Neural progenitor cell (in vitro differentiated cells): Measurements from ENCODE around the gene PNMA6E. TPM values are rescaled to one million over a fixed set of nuclear protein-coding genes. Genes with fewer than 3 reads are reported as not detected.

Experiments
- DNase-seq: peaks from one replicate; pipeline ENCODE4 v3.0.0-alpha.2; 2016; ENCODE audit warnings: low spot score
- H2AFZ ChIP-seq: fragments of 200-600 bp; sonication (generic); replicated peaks from 2 replicates; pipeline ENCODE4 v1.6.1; 2016; ENCODE audit warnings: antibody characterized with exemption
- H3F3A ChIP-seq: fragments of 200-600 bp; sonication (generic); 2 replicates; pipeline ENCODE4 v1.6.1; 2016; ENCODE audit warnings: antibody characterized with exemption, low read depth
- H3K27ac ChIP-seq: fragments of 200-600 bp; sonication (generic); 2 replicates; pipeline ENCODE4 v1.5.1; 2016; ENCODE audit warnings: mild to moderate bottlenecking
- H3K27me3 ChIP-seq: fragments of 200-600 bp; sonication (generic); 2 replicates; pipeline ENCODE4 v1.6.1; 2016; ENCODE audit warnings: mild to moderate bottlenecking, moderate library complexity
- H3K36me3 ChIP-seq: fragments of 200-600 bp; sonication (generic); 2 replicates; pipeline ENCODE4 v1.5.1; 2016
- H3K4me1 ChIP-seq: fragments of 200-600 bp; sonication (generic); 2 replicates; pipeline ENCODE4 v1.6.1; 2016; ENCODE audit warnings: mixed run types
- H3K4me2 ChIP-seq: fragments of 200-600 bp; sonication (generic); 2 replicates; pipeline ENCODE4 v1.6.1; 2016
- H3K4me3 ChIP-seq: fragments of 200-600 bp; sonication (generic); 2 replicates; pipeline ENCODE4 v1.5.1; 2016
- H3K79me2 ChIP-seq: fragments of 200-600 bp; sonication (generic); 2 replicates; pipeline ENCODE4 v1.6.1; 2016; ENCODE audit warnings: low read depth
- H3K9ac ChIP-seq: fragments of 200-600 bp; sonication (generic); 2 replicates; pipeline ENCODE4 v1.6.1; 2016
- H3K9me3 ChIP-seq: fragments of 200-600 bp; sonication (generic); 2 replicates; pipeline ENCODE4 v1.5.1; 2016; ENCODE audit warnings: low read depth
- H4K20me1 ChIP-seq: fragments of 200-600 bp; sonication (generic); 2 replicates; pipeline ENCODE4 v1.6.1; 2016; ENCODE audit warnings: low read depth
- H3K27ac Mint-ChIP-seq: 3 replicates; pipeline ENCODE4 v1.8.0; 2021; ENCODE audit warnings: mixed read lengths
- H3K27me3 Mint-ChIP-seq: 2 replicates; pipeline ENCODE4 v1.8.0; 2022; ENCODE audit warnings: low read depth, mild to moderate bottlenecking, inconsistent platforms, moderate library complexity, mixed read lengths; ENCODE audit not compliant: insufficient read depth
- H3K36me3 Mint-ChIP-seq: 3 replicates; pipeline ENCODE4 v1.8.0; 2021; ENCODE audit warnings: mixed read lengths
- H3K4me1 Mint-ChIP-seq: 3 replicates; pipeline ENCODE4 v1.8.0; 2021; ENCODE audit warnings: mixed read lengths
- H3K4me3 Mint-ChIP-seq: 3 replicates; pipeline ENCODE4 v1.8.0; 2021; ENCODE audit warnings: mild to moderate bottlenecking, moderate library complexity, mixed read lengths
- H3K9me3 Mint-ChIP-seq: 3 replicates; pipeline ENCODE4 v1.8.0; 2020; ENCODE audit warnings: mixed read lengths
- EZH2 ChIP-seq: fragments of 200-600 bp; sonication (generic); IDR thresholded peaks from 2 replicates; pipeline ENCODE4 v1.6.1; 2017; ENCODE audit warnings: antibody characterized with exemption, mild to moderate bottlenecking, moderate library complexity
- EZH2phosphoT487 ChIP-seq: fragments of 200-600 bp; sonication (generic); IDR thresholded peaks from 2 replicates; pipeline ENCODE4 v1.6.1; 2017; ENCODE audit warnings: antibody characterized with exemption
- total RNA-seq: library from RNA; depleted of rRNA; stranded (reverse); fragments of >200 nt; gene quantifications from 2 replicates; pipeline ENCODE4 v1.2.3, GENCODE V29; 2015; ENCODE audit warnings: low replicate concordance
- TF ChIP-seq, protein P1 (sequence below): fragments of 200-600 bp; sonication (generic); IDR thresholded peaks from 2 replicates; pipeline ENCODE4 v1.5.1; 2017; ENCODE audit warnings: antibody characterized with exemption, mild to moderate bottlenecking

The PNMA6E gene
- total RNA-seq, 1 donor from 2014 or later = not detected

DNA sequence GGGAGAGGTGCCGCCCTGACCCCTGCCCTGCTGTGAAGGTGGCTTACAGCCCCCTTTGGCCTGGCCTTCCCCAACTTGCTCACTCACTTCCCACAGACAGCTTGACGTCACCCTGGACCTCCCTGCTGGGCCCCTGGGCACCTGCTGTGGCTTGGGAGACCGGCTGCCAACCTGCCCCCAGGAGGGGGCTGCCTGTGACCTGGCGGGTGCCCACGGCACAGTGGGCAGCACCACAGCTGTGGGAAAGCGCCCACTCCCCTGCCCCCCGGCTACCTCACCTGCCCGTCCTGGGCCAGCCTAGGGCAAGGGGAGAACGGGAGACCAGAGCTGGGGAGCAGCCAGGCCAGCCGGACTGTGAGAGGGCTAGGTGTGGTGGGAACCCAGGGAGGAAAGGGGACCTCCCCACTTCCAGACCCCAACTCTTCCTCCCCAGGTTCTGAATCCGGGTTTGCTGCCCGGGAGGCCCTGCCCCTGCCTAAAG lies 7.8 kb upstream of the PNMA6E start:
- no peak for DNase-seq
- H3K4me1 Mint-ChIP-seq = peaks cover 11% of the 10 kb centered on the region
- no peaks in the 10 kb centered on the region for H3F3A ChIP-seq
- H3K79me2 ChIP-seq = no peaks in the 10 kb centered on the region
- no peaks in the 10 kb centered on the region for H3K9me3 ChIP-seq
- no peak overlapping the region for H2AFZ ChIP-seq
- H4K20me1 ChIP-seq = no peaks in the 10 kb centered on the region
- H3K4me3 ChIP-seq = no peak overlapping the region
- TF ChIP-seq EZH2 (no peak), EZH2phosphoT487 (no peak)
- TF ChIP-seq, protein P1, sequence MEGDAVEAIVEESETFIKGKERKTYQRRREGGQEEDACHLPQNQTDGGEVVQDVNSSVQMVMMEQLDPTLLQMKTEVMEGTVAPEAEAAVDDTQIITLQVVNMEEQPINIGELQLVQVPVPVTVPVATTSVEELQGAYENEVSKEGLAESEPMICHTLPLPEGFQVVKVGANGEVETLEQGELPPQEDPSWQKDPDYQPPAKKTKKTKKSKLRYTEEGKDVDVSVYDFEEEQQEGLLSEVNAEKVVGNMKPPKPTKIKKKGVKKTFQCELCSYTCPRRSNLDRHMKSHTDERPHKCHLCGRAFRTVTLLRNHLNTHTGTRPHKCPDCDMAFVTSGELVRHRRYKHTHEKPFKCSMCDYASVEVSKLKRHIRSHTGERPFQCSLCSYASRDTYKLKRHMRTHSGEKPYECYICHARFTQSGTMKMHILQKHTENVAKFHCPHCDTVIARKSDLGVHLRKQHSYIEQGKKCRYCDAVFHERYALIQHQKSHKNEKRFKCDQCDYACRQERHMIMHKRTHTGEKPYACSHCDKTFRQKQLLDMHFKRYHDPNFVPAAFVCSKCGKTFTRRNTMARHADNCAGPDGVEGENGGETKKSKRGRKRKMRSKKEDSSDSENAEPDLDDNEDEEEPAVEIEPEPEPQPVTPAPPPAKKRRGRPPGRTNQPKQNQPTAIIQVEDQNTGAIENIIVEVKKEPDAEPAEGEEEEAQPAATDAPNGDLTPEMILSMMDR = no peak
- no peaks in the 10 kb centered on the region for H3K4me1 ChIP-seq
- no peak overlapping the region for H3K4me3 Mint-ChIP-seq
- no peak overlapping the region for H3K4me2 ChIP-seq
- H3K27ac Mint-ChIP-seq = no peak overlapping the region
- no peaks in the 10 kb centered on the region for H3K36me3 Mint-ChIP-seq
- H3K27me3 Mint-ChIP-seq = peaks cover 9% of the 10 kb centered on the region
- H3K9ac ChIP-seq = no peak overlapping the region
- no peaks in the 10 kb centered on the region for H3K36me3 ChIP-seq
- no peak overlapping the region for H3K27ac ChIP-seq
- peaks cover 29% of the 10 kb centered on the region for H3K9me3 Mint-ChIP-seq
- peaks cover 23% of the 10 kb centered on the region for H3K27me3 ChIP-seq

DNA sequence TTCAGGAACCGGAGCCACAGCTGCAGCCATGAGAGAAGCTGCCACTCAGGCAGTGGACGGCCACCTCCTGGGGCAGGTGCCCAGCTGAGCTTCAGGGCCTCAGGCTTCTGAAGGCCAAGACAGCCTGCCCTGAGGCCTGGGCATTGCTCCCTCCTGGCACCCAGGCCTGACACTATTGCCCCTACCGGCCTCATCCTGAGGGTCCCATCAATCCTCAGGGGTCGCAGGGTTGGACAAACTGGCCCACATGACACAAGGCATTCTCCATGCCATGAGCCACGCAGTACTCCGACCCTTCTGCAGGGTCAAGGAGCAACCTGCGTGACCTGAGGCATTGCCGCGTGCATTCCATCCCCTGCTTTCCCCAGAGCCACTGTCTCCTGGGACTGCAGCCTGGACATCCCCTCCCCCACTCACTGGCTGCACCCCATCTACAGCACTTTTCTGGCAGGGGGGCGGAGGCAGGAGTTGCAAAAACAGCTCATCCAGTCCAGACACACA lies 7.1 kb upstream of the PNMA6E start:
- Histone ChIP-seq H3K9me3 (no peaks in the 10 kb centered on the region), H3K27me3 (peaks cover 23% of the 10 kb centered on the region), H3K27ac (no peak overlapping the region), H3K4me2 (no peak overlapping the region), H3K4me1 (no peaks in the 10 kb centered on the region), H3F3A (no peaks in the 10 kb centered on the region), H3K4me3 (no peak overlapping the region), H3K36me3 (no peaks in the 10 kb centered on the region), H4K20me1 (no peaks in the 10 kb centered on the region), H2AFZ (no peak overlapping the region), H3K9ac (no peak overlapping the region), H3K79me2 (no peaks in the 10 kb centered on the region)
- no peak overlapping the region for H3K4me3 Mint-ChIP-seq
- no peaks in the 10 kb centered on the region for H3K36me3 Mint-ChIP-seq
- H3K9me3 Mint-ChIP-seq = peaks cover 27% of the 10 kb centered on the region
- peaks cover 11% of the 10 kb centered on the region for H3K4me1 Mint-ChIP-seq
- no peak for DNase-seq
- no peak overlapping the region for H3K27ac Mint-ChIP-seq
- peaks cover 9% of the 10 kb centered on the region for H3K27me3 Mint-ChIP-seq
- TF ChIP-seq, protein P1 = no peak
- TF ChIP-seq EZH2 (no peak), EZH2phosphoT487 (no peak)

DNA sequence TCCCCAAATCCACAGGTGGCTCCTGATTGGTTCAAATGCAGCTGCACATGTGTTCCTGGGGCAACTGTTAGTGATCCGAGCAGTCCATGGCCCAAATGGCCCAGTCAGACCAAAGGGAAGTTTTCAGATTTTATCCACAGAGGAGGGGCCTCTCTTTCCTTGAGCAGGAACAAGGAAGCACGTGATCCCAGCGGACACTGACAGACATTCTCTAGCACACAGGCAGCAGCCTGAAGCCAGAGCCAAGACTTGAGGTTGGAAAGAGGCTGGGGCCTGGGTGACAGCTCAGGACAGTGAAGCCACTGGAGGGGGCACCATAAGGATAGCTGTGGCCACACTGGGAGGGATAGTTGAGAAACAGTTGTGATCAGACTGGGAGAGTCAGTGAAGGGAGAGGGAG lies 6.6 kb upstream of the PNMA6E start:
- TF ChIP-seq EZH2phosphoT487 = no peak
- no peak for TF ChIP-seq EZH2
- TF ChIP-seq, protein P1 = no peak
- H3K4me1 ChIP-seq = no peaks in the 10 kb centered on the region
- H3K4me2 ChIP-seq = no peak overlapping the region
- peaks cover 11% of the 10 kb centered on the region for H3K4me1 Mint-ChIP-seq
- H3F3A ChIP-seq = no peaks in the 10 kb centered on the region
- H4K20me1 ChIP-seq = no peaks in the 10 kb centered on the region
- H3K36me3 Mint-ChIP-seq = no peaks in the 10 kb centered on the region
- H3K27me3 Mint-ChIP-seq = peaks cover 9% of the 10 kb centered on the region
- H3K27ac ChIP-seq = no peak overlapping the region
- H3K27ac Mint-ChIP-seq = no peak overlapping the region
- H3K4me3 Mint-ChIP-seq = no peak overlapping the region
- no peaks in the 10 kb centered on the region for H3K36me3 ChIP-seq
- H3K27me3 ChIP-seq = peaks cover 23% of the 10 kb centered on the region
- no peaks in the 10 kb centered on the region for H3K79me2 ChIP-seq
- no peak for DNase-seq
- no peak overlapping the region for H3K9ac ChIP-seq
- H3K9me3 ChIP-seq = no peaks in the 10 kb centered on the region
- no peak overlapping the region for H2AFZ ChIP-seq
- H3K9me3 Mint-ChIP-seq = peaks cover 31% of the 10 kb centered on the region
- no peak overlapping the region for H3K4me3 ChIP-seq
